HG02588 (cell line): ENCODE data around the gene ASL.
"Not testable (repeated sequence)": the region's sequence is repeated elsewhere in the genome, so short reads cannot be mapped to it uniquely, and the experiment has no call there.

Experiments used
- ATAC-seq: cut with Tn5 transposase; IDR thresholded peaks from one replicate; pipeline ENCODE4 v1.9.1; 2021; ENCODE audit warnings: mild to moderate bottlenecking, moderate library complexity; ENCODE audit not compliant: unreplicated experiment

ASL gene

GRCh38 chr7:66072208-66072607 lies 3.4 kb upstream of the ASL start:
- not testable (repeated sequence) for ATAC-seq

DNA sequence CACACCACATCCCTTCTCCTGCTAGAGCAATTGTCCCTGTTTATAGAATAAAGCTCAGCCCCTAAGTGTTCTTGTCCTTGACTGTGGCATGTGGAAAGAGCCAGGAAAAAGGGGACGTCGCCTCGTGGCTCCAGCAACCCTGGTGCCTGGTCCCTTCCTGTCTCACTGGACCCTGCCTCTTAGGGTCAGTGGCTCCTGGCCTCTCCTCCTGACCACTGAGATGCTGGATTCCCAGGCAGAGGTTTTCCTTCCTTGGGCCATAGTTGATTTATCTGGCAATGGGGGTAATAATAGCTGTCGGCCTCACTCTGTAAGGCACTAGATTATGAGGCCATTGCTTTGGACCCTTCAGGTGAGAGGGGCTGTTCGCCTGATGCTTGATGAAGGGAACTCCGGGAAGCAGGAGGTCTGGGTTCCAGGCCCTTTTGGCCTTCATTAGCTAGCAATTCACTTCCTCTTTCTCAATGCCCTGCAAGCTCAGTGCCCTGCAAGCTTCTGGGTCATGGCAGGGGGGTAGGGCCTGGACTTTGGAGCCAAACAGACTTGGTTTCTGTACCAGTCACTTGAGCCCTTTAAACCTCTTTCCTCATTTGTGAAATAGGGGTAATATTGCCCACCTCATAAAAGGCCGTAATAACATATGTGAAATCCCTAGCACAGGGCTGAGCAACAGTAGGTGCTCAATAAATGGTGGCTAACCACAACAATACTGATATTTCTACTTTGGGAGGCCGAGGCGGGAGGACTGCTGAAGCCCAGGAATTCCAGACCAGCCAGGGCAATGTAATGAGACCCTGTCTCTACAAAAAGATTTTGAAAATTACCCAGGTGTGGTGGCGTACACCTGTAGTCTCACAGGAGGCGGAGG lies 1.1 kb downstream of the ASL start:
- no peak for ATAC-seq

GRCh38 chr7:66078067-66078466 lies 2.4 kb downstream of the ASL start:
- no peak for ATAC-seq

DNA sequence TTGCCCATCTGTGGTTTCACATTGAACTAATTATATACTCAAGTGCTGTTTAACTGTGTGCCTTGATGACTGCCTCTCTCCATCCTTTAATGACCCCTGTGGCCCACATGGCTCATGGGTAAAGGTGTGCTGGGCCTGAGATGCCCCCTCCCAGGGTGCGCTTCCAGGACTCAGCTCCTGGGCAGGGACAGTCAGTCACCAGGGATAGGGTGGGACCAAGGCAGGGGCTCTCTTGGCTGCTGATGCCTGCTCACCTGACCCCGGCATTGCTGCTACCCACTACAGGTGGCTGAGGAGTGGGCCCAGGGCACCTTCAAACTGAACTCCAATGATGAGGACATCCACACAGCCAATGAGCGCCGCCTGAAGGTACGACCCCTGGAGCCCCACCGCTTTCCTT lies 6.5 kb downstream of the ASL start:
- no peak for ATAC-seq

DNA sequence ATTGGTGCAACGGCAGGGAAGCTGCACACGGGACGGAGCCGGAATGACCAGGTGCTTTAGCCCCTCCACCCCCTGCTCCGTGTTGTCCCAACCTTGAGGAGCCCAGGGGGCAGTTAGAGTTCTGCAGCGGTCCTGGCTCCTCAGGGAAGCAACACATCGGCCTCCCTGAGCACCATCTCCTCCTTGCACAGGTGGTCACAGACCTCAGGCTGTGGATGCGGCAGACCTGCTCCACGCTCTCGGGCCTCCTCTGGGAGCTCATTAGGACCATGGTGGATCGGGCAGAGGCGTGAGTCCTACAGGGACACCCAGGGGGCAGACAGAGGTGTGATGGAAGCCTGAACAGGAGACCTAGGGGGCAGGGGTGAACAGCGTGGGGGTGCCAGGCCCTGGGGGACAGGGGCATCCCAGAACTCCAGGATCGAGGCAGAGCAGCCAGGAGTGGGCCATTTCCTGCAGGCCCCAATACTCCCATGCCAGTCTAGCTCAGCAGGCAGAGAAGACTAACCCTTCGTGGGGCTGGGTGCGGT lies 7.3 kb downstream of the ASL start:
- ATAC-seq = no peak

GRCh38 chr7:66083677-66084076 lies 8.1 kb downstream of the ASL start:
- ATAC-seq = no peak

DNA sequence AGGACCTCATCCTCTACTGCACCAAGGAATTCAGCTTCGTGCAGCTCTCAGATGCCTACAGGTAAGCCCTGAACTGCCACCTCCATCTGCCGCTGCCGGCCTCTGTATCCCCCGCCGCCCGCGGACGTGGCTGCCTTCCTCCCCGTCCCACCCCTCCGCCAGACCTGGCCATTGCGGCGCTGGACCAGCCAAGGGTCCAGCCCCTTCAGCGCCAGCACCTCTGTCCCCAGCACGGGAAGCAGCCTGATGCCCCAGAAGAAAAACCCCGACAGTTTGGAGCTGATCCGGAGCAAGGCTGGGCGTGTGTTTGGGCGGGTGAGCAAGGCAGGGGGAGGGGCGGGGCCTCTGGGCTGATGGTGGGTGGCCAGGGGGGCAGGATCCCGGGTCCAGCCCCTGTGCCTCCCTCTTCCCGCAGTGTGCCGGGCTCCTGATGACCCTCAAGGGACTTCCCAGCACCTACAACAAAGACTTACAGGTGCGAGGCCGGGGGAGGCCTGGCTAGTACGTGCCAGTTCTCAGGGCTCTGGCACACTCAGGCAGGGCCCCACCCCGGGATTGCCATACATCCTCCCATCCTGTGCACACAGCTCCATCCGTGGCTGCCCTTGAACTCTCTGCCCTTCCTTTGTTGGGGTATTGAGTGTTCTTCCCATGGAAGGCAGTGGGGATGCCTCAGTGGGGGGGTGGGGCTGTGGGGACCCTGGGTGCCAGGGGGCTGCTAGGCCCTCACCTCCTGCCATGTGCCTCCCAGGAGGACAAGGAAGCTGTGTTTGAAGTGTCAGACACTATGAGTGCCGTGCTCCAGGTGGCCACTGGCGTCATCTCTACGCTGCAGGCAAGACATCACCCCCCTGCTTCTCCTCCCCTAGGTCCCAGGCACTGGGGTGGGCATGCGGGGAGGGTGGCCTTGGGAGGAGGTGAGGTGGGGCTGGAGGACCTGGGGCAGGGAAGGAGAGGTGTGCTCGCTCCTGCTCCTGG lies 13.5 kb downstream of the ASL start:
- no peak for ATAC-seq

DNA sequence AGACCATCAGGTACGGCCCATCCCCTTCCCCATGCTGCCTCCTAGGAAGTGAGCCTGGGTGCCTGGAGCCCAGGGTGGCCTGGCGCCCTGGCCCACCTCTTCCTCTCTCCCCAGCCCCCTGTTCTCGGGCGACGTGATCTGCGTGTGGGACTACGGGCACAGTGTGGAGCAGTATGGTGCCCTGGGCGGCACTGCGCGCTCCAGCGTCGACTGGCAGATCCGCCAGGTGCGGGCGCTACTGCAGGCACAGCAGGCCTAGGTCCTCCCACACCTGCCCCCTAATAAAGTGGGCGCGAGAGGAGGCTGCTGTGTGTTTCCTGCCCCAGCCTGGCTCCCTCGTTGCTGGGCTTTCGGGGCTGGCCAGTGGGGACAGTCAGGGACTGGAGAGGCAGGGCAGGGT lies 17.0 kb downstream of the ASL start:
- no peak for ATAC-seq

GRCh38 chr7:66095010-66095409 lies 19.4 kb downstream of the ASL start:
- ATAC-seq = no peak

DNA sequence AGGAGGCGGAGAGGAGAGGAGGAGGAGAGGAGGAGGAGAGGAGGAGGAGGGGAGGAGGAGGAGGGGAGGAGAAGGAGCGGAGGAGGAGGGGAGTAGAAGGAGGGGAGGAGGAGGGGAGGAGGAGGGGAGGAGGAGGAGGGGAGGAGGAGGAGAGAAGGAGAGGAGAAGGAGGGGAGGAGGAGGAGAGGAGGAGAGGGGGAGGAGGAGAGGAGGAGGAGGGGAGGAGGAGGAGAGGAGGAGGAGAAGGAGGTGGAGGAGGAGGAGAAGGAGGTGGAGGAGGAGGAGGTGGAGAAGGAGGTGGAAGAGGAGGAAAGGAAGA lies 23.6 kb downstream of the ASL start:
- ATAC-seq = no peak

- ATAC-seq = peak; percentile 62
Measured at GRCh38 chr7:66099551-66100407, 24.2 kb downstream of the ASL start.

- ATAC-seq = no peak
Measured at GRCh38 chr7:66100408-66101050, 24.9 kb downstream of the ASL start.

- not testable (repeated sequence) for ATAC-seq
Measured at GRCh38 chr7:66102168-66102567, 26.5 kb downstream of the ASL start.

DNA sequence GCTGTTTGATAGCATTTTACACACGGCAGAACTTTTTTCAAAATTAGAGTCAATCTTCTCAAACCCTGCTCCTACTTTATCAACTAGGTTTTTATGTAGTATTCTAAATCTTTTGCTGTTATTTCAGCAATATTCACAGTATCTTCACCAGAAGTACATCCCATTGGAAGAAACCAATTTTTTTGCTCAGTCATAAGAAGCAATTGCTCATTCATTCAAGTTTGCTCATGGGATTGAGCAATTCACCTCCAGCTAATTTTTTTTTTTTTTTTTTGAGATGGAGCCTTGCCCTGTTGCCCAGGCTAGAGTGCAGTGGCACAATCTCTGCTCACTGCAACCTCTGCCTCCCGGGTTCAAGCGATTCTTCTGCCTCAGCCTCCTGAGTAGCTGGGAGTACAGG lies 28.4 kb downstream of the ASL start:
- ATAC-seq = not testable (repeated sequence)

- no peak for ATAC-seq
Measured at GRCh38 chr7:66105263-66105748, 29.7 kb downstream of the ASL start.

DNA sequence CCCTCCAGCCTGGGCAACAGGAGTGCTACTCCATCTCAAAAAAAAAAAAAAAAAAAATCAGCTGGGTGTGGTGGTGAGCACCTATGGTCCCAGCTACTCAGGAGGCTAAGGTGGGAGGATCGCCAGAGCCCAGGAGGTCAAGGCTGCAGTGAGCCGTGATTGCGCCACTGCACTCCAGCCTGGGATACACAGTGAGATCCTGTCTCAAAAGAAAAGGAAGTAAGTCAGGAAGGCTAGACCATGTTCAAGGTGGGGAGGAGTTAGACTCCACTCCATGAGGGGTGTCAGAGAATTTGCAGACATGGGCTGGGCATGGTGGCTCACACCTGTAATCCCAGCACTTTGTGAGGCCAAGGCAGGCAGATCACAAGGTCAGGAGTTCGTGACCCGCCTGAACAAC lies 32.8 kb downstream of the ASL start:
- ATAC-seq = not testable (repeated sequence)

- no peak for ATAC-seq
Measured at GRCh38 chr7:66110856-66111255, 35.2 kb downstream of the ASL start.

- ATAC-seq = peak; percentile 82
Measured at GRCh38 chr7:66114743-66115649, 39.4 kb downstream of the ASL start, which contains the start of gene CRCP. Gene CRCP, plus strand, starts transcription at chr7:66114847. Its CDS starts 116 bp downstream, at chr7:66114963.
